GM12891 (cell line): Measurements from ENCODE around the gene ADGRE2.

ENCODE experiments used
- DNase-seq: peaks from one replicate; pipeline ENCODE4 v3.0.0; 2011; ENCODE audit warnings: low spot score; ENCODE audit not compliant: insufficient read length
- FAIRE-seq: peaks from 2 replicates; lab custom pipeline; 2011; peaks lifted over from hg19 to GRCh38; lab: Jason Lieb, UNC
- PAX5 ChIP-seq: IDR thresholded peaks from 2 replicates; pipeline ENCODE4 v1.6.1; 2011; ENCODE audit warnings: low read length, moderate library complexity, mild to moderate bottlenecking; ENCODE audit not compliant: insufficient read depth, severe bottlenecking
- SPI1 ChIP-seq: IDR thresholded peaks from 2 replicates; pipeline ENCODE4 v1.6.1; 2011; ENCODE audit warnings: low read depth, low read length, control low read depth

ADGRE2 gene

DNA sequence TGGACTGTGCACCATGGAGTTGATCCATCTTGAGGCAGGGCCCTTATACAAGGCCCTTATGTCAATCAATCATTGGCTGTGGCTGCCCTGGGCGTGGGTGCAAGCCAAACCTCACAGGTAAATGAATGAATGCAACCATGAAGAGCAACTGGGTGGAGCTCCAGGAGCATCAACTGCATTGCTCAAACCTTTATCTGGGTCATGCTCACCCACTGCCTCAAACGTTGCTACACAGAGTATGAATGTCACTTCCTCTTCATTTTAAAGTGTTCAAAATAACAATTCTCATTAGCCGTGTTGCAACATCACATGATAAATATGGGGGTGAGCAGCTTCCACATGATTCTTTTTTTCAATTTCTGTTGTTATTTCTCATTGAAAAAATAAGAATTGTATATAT lies 94.9 kb downstream of the ADGRE2 start:
- TF ChIP-seq PAX5 (no peak), SPI1 (peak; percentile 35; the same call in 1 of the 2 replicates)
- FAIRE-seq (no peak), DNase-seq (no peak)
